Thymus (tissue), 11 donors: ENCODE results near the gene L2HGDH. TPM values are rescaled to one million over a fixed set of nuclear protein-coding genes. Genes with fewer than 3 reads are reported as not detected.

ENCODE experiments used
- DNase-seq, 9 donors: peaks; one replicate each; pipeline ENCODE4 v3.0.0-alpha.2; 2013; ENCODE audit warnings: low spot score in 9 of 9, low read depth in 6 of 9, missing footprints in 1 of 9
- H3K27ac ChIP-seq, 2 donors: one replicate each; pipeline ENCODE4 v1.5.1; 2013; ENCODE audit warnings: control low read depth in 1 of 2, low read depth in 1 of 2, low read length in 1 of 2, mild to moderate bottlenecking in 1 of 2, moderate library complexity in 1 of 2
- H3K27me3 ChIP-seq, 2 donors: one replicate each; pipeline ENCODE4 v1.5.1; 2013; ENCODE audit warnings: low read length in 1 of 2; ENCODE audit not compliant: control insufficient read depth in 2 of 2, insufficient read depth in 1 of 2
- H3K36me3 ChIP-seq, 2 donors: one replicate each; pipeline ENCODE4 v1.5.1; 2013; ENCODE audit warnings: low read length in 1 of 2, mild to moderate bottlenecking in 1 of 2, moderate library complexity in 1 of 2; ENCODE audit not compliant: control insufficient read depth in 2 of 2, insufficient read depth in 2 of 2
- H3K4me1 ChIP-seq, 2 donors: one replicate each; pipeline ENCODE4 v1.5.1; 2013; ENCODE audit warnings: low read length in 2 of 2; ENCODE audit not compliant: control insufficient read depth in 2 of 2, insufficient read depth in 2 of 2
- H3K4me3 ChIP-seq, 2 donors: one replicate each; pipeline ENCODE4 v1.5.1; 2013; ENCODE audit warnings: low read length in 2 of 2, control low read depth in 1 of 2, mild to moderate bottlenecking in 1 of 2
- H3K9me3 ChIP-seq, 2 donors: one replicate each; pipeline ENCODE4 v1.5.1; 2013; ENCODE audit warnings: low read length in 1 of 2, mild to moderate bottlenecking in 1 of 2; ENCODE audit not compliant: control insufficient read depth in 2 of 2, insufficient read depth in 1 of 2
- WGBS: extraction: QIAGEN DNeasy Blood & Tissue Kit; methylation state at CpG from one replicate; pipeline ENCODE4 v1.1.7; 2013; 5-methylcytosine and 5-hydroxymethylcytosine counted together
- polyA plus RNA-seq: library from polyadenylated mRNA; stranded (reverse); fragments of 200-250 nt; gene quantifications from one replicate; pipeline ENCODE4 v1.2.3, GENCODE V29; 2013
- total RNA-seq: library from RNA; stranded (reverse); fragments of 120-200 nt; gene quantifications from one replicate; pipeline ENCODE4 v1.2.4, GENCODE V29; 2013
- donor health status: healthy.

L2HGDH gene
- total and polyA plus RNA-seq, 2 donors = 1.7 to 5.1 TPM

DNA sequence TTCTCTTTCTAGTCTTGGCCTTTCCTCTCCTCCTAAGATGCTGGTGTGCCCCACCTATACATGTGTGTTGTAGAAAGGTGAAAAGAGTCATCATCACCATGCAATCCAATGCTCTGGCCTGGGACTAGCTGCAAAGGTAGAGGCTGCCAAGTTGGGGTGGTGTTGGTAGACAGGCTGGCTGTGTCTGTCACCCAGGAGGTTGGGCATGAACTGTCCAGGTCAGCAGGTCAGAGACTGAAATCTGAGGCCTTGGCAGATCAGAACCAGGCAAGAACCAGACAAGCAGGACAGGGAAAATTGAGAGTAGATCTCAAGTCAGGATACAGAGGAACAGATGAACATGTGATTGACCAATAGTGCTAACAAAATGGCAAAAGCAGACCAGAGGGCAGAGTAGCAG is 26.2 kb downstream of the L2HGDH start:
- DNase-seq = no peak
- Histone ChIP-seq H3K27me3 (no peaks in the 10 kb centered on the region), H3K4me1 (no peaks in the 10 kb centered on the region), H3K27ac (no peak overlapping the region), H3K9me3 (no peaks in the 10 kb centered on the region), H3K4me3 (no peak overlapping the region), H3K36me3 (peaks cover 0 to 2% of the 10 kb centered on the region in 2 donors)

DNA sequence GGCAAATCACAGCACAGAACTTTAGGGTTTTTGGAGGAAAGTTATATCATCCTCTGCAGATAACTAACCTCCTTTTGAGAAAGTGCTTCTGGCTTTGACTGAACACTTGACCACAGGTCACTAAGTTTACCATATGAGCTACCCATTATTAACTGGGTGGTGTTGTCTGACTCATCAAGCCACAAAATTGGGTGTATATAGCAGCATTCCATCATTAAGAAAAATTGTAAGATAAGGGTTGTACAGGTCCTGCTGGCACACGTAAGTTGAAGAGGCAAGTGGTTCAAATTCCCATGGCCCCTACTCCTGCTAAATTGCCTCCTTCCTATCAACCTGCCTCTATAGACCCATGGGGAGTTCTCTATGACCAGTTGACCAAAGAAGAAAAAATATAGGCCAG is 39.5 kb downstream of the L2HGDH start:
- H3K4me3 ChIP-seq = no peak overlapping the region
- H3K4me1 ChIP-seq = no peaks in the 10 kb centered on the region
- DNase-seq = no peak
- H3K27me3 ChIP-seq = no peaks in the 10 kb centered on the region
- H3K9me3 ChIP-seq = no peaks in the 10 kb centered on the region
- WGBS = 100% methylated on average over 1 of the region's 1 CpG
- no peaks in the 10 kb centered on the region for H3K36me3 ChIP-seq
- no peak overlapping the region for H3K27ac ChIP-seq

DNA sequence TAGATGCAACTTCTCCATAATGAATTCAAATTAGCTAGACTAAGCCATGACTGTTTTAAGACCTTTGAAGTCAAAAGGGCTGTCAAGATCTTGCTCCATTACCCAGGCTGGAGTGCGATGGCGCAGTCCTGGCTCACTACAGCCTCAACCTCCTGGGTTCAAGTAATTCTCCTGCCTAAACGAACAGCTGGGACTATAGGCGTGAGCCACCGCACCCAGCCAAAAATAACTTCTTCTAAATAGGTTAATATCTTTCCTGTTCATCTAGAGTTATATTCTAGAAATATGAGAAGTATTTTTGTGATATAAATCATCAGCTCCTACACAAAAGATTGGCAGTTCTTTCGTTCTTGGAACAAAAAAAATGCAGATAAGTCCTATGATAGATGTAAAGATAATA is 41.1 kb downstream of the L2HGDH start:
- DNase-seq = no peak
- WGBS = 96% methylated on average over 6 of the region's 6 CpGs
- H3K9me3 ChIP-seq = no peaks in the 10 kb centered on the region

DNA sequence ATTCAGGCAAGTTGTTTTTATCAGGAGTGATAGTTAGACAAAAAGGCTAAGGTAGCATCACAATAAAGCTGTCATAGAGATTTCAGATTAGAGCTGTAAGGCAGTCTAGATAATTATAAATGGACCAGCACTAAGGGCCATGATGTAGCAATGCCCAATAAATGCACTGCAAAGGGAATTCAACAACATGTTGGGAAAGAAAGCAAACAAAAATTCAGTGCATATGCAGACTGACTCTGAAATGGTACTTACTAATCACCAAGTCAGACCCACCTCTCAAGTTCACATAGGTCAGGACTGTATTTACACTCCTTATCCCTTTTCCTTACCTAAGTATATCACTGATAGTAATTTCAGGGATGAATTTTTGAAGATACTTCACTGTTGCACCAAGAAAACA is 47.0 kb downstream of the L2HGDH start:
- H3K4me1 ChIP-seq = no peaks in the 10 kb centered on the region
- H3K36me3 ChIP-seq = no peaks in the 10 kb centered on the region
- DNase-seq = no peak

More for the DNA sequence above, 41.1 kb downstream of the L2HGDH start:
- no peaks in the 10 kb centered on the region for H3K36me3 ChIP-seq
- no peaks in the 10 kb centered on the region for H3K4me1 ChIP-seq
- no peaks in the 10 kb centered on the region for H3K27me3 ChIP-seq
- no peak overlapping the region for H3K27ac ChIP-seq
- no peak overlapping the region for H3K4me3 ChIP-seq

GRCh38 chr14:50263321-50263720 is 48.7 kb downstream of the L2HGDH start:
- Histone ChIP-seq H3K36me3 (no peaks in the 10 kb centered on the region), H3K27me3 (no peaks in the 10 kb centered on the region), H3K27ac (no peak overlapping the region), H3K4me1 (no peaks in the 10 kb centered on the region), H3K4me3 (no peak overlapping the region), H3K9me3 (no peaks in the 10 kb centered on the region)
- DNase-seq = no peak
- WGBS = 96% methylated on average over 4 of the region's 4 CpGs

More for the DNA sequence above, 47.0 kb downstream of the L2HGDH start:
- Histone ChIP-seq H3K4me3 (no peak overlapping the region), H3K27ac (no peak overlapping the region), H3K9me3 (no peaks in the 10 kb centered on the region), H3K27me3 (no peaks in the 10 kb centered on the region)

DNA sequence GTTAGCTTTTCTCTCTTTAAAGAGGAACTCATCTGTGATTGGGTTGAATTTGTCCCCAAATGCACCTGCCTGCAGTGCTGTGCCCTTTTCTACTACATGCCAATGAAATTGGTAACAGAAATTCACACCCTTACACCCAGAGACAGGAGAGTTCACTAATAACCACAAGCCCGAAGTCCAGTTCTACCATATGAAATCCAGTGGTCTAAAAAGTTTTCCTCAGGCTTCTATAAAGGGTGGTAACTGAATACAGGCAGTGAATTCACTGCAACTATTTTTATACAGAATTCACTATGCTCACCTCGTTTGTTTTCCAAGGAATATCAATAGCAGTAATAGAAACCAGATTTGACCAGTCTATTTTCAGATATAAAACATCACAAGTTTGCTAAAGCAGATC is 49.2 kb downstream of the L2HGDH start:
- Histone ChIP-seq H3K4me3 (no peak overlapping the region), H3K27ac (no peak overlapping the region), H3K27me3 (no peaks in the 10 kb centered on the region), H3K4me1 (no peaks in the 10 kb centered on the region), H3K36me3 (no peaks in the 10 kb centered on the region), H3K9me3 (no peaks in the 10 kb centered on the region)
- no peak for DNase-seq
- WGBS = 96% methylated on average over 2 of the region's 2 CpGs

DNA sequence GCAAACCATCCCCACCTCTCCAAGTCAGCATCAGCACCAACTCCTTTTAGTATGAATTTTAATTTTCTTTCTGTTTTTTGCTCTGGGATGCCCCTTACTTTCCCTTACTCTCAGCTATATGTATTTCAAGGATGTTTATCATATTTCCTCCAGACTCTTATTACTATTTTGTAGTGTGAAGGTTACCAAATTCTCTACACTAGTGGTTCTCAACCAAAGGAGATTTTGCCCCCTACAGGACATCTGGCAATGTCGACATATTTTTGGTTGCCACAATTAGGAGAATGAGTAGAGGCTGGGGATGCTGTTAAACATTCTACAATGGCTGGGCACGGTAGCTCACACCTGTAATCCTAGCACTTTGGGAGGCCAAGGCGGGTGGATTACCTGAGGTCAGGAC is 51.5 kb downstream of the L2HGDH start:
- no peaks in the 10 kb centered on the region for H3K9me3 ChIP-seq
- H3K27me3 ChIP-seq = no peaks in the 10 kb centered on the region
- 59% methylated on average over 3 of the region's 3 CpGs for WGBS
- no peak overlapping the region for H3K4me3 ChIP-seq
- peak in 8 of 9 donors; percentile 4 to 63 (median 19) for DNase-seq
- no peak overlapping the region for H3K27ac ChIP-seq
- H3K4me1 ChIP-seq = no peaks in the 10 kb centered on the region
- H3K36me3 ChIP-seq = no peaks in the 10 kb centered on the region

- Histone ChIP-seq H3K4me3 (no peak overlapping the region), H3K4me1 (no peaks in the 10 kb centered on the region), H3K27me3 (no peaks in the 10 kb centered on the region), H3K36me3 (no peaks in the 10 kb centered on the region), H3K9me3 (no peaks in the 10 kb centered on the region), H3K27ac (no peak overlapping the region)
- 98% methylated on average over 3 of the region's 3 CpGs for WGBS
- DNase-seq = no peak
Measured at GRCh38 chr14:50260072-50260471, 52.0 kb downstream of the L2HGDH start.

DNA sequence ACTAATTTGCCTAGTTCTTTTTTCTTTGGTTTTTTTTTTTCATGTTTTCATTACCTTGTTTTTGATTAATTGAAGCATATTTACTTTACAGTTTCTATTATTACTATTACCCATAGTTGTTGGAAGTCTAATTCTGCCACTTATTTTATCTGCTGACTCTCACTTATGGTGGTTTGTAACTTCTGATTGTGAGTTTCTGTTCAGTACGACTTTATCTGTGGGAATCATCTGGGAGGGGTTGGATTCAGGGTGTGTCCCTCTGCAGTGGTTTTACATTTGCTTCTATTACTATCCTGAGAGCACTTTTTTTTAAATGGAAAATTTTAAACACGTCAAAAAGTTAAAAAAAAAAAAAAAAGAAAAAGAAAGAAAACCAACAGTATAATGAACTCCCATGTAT is 54.3 kb downstream of the L2HGDH start:
- H3K27me3 ChIP-seq = no peaks in the 10 kb centered on the region
- no peak overlapping the region for H3K27ac ChIP-seq
- WGBS = 76% methylated on average over 2 of the region's 2 CpGs
- H3K9me3 ChIP-seq = no peaks in the 10 kb centered on the region
- no peaks in the 10 kb centered on the region for H3K4me1 ChIP-seq
- no peaks in the 10 kb centered on the region for H3K36me3 ChIP-seq
- DNase-seq = no peak
- H3K4me3 ChIP-seq = no peak overlapping the region

DNA sequence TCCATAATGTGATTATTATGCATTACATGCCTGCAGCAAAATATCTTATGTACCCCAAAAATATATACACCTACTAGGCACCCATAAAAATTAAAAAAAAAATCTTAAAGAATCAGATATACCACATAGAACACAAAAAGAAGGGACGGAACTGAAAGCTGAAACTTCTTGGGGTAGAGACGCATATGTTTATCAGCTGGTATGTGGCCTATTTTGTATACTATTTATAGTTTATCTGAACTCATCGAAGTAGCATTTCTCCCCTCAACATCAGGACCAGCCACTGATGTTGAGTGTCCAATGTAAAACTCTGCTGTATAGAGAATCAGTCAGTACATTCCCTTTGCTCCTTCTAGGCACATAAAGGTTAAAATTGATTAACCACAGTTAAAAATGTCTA is 57.8 kb downstream of the L2HGDH start:
- Histone ChIP-seq H3K4me3 (no peak overlapping the region), H3K27ac (no peak overlapping the region), H3K36me3 (peaks cover 2 to 3% of the 10 kb centered on the region in 2 donors), H3K9me3 (no peaks in the 10 kb centered on the region), H3K4me1 (no peaks in the 10 kb centered on the region), H3K27me3 (no peaks in the 10 kb centered on the region)
- 97% methylated on average over 3 of the region's 3 CpGs for WGBS
- DNase-seq = no peak
